HG03575 (cell line): ENCODE measurements around the gene CROCC2.

Experiments
- ATAC-seq: cut with Tn5 transposase; IDR thresholded peaks from one replicate; pipeline ENCODE4 v1.9.1; 2021; ENCODE audit not compliant: unreplicated experiment, insufficient number of reproducible peaks, low FRiP score; ENCODE audit errors: extremely low read depth

CROCC2 gene

DNA sequence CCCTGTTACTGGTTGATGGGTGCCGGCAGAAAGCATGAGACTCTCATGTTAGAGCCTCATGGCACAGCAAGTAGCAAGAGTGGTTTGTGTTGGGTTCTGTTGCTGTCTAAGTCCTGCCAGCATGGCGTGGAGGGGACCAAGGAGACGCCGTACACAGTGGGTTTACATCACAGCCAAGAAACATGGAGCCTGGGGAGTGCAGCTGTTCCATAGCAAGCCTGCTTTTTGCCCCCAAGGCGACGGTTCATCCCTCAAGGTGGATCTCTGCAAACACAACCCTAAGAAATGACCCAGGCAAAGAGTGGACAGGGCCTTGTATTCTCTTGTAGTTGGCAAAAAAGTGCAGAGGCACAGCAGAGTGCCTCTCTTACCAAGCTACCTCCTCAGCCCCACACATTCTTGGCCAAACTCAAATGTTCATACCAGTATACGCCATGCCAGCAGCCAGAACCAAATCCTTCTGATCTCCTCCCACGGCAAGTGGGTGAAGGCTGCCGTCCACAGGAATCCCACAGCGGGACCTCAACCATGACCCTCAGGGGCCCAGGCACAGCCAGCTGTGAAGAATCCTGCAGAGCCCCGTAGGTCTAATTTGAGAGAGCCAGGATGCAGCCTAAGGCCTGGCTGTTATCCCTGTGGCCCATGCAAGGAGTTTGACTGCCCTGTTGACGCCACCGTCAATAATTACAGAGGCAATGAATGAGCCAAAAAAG lies 111.2 kb downstream of the CROCC2 start:
- no peak for ATAC-seq

DNA sequence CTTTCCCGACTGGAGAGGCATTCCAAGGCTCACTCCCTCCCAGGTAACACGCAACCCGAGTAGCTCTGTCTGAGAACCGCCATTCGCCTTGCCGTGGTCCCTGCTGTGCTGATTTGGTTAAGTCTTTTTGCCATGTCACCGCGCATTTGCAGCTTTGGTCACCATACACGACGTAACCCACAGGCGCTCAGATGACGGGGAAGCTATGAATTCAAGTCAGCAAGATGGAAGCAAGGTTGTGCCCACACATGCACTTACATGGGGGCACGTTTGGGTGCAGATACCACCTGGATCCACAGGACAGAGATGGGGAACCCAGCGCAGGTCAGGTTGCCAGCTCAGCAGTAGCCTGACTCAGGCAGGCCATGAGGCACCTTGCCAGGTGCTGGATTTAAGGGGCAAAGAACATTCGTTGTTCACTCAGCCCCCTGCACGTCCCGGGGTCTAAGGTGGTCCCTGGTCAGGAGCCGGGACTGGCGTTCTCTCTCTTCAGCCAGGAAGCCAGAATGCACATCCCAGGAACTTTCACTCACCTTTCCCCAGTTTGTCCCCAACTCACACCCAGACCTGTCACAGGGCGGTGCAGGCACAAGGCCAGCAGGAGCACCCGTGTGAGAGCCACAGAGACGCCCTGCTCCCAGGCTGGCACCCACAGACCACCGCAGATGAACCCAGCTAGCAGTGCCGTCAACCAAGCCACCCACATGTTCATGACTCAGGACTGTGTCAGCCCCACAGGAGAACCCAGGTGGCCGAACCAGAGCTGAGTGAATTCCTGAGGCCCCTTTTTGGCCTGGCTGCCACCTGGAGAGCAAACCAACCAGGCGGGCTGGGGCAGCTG lies 112.1 kb downstream of the CROCC2 start:
- no peak for ATAC-seq

DNA sequence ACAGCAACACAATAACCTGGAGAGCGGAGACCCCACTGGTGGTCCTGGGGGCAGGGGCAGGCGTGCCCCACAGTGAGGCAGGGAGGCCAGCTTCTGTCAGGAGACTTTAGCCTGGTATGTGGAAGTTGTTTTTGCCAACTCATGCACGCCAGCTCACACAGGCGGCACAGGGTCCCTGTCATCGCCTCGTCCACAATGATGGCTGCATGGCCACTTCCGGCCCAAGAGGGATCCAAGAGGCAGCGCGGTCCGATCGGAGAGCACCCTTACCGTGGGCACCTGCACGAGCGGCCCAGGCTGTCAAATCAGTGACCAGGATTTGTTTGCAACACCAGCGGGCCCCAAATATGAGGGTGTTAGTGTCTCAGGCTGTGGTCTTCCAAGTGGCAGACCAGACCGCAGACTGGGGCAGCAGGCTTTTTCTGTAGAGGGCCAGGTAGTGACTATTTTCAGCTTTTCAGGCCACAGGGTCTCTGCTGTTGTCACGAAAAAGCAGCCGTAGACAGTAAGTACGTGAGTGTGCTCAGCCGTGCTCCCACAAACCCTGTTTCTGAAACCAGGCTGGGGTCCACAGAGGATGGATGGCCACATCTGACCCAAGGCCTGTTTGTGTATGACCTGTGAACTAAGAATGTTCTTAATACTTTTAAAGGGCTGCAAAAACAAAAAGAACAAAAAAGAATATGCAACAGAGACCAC lies 113.5 kb downstream of the CROCC2 start:
- ATAC-seq = no peak

DNA sequence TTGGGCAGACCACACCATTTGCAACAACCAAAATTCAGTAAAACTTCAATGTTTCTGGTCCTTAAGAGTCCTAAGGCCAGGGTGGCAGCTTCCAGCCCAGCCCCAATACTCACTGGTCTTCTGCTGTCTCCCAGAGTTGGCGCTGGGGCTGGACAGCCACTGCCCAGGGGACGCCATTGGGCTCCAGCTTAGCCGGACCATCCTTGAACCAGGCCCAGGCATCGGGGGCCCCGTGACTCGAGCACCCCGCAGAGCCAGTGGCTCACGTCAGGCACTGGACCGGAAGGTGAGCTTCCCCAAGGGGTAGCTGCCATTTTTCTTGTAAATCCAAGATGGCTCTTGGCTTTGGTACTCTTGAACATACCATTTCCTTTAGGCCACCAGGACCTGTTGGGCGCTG lies 114.1 kb downstream of the CROCC2 start:
- no peak for ATAC-seq

DNA sequence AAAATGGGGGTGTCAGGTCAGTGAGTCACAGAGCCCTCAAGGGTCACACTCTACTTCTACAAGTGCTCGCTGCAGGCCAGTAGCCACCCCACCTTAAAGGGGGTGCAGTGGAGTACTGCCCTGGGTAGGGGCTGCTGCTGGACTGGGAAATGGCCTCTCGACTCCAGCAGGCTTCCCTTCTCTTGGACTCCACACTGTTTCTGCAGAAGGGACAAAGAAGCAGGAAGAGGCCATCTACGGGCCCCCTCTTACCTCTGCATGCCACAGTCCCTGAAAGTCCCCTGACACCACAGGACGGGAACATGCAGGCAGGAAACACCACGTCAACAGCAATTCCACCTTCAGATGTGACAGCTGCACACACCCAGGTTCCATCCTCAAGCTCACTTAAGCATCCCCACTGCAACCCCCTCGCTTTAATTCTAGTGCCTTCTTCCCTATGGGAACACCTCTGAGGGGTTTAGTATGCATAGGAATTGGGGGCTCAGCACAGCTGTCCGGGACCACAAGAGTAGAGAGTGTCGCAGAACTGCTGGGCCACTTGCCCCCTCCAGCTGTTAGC lies 114.6 kb downstream of the CROCC2 start:
- ATAC-seq = no peak

DNA sequence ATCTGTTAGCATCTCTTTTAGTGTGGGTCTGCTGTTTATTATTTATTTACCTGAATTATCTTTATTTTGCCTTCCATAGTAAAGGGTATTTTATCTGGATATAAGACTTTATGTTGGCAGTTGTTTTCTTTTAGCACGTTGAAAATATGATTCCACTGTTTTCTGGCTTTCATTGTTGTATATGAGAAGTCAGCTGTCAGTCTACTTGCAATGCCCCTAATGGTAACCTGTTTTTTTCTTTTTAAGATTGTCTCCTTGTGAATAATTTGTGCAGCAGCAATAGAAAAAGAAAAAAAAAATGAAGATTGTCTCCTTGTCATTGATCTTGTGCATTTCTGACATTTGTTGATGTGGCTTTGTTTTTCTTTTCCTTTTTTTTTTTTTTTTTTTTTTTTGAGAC lies 119.5 kb downstream of the CROCC2 start:
- no peak for ATAC-seq

DNA sequence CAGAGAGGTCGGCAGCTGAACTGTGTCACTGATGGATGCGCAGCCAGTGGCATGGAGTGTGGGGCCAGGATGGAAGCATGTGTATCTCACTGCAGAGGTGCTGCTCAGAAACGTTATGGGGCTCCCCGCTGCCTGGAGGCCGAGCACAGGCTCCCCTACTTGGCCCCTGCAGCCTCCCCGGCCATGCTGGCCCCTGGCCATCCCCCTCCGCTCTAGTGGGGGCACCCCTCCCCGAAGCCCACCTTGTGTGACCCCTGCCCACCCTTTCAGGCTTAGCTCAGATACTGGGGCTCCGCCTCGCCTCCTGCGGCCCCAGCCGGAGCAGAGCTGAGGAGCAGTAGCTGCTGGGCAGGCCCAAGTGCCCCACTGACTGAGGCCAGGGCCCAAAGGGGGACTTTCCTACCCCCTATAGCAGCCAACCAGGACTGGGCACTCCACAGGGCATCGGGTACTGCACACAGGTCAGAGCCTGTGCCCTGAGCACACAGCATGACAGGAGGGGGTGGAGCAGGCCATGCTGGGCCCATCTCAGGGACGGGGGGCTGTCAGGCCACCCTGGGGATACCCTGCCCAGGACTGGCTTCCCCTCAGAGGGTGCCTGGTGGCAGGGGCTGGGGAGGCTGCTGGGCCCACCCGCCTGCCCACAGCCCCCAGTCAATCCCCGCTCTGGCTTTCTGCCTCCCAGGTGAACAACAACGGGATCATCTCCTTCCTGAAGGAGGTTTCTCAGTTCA lies 123.6 kb downstream of the CROCC2 start:
- no peak for ATAC-seq

DNA sequence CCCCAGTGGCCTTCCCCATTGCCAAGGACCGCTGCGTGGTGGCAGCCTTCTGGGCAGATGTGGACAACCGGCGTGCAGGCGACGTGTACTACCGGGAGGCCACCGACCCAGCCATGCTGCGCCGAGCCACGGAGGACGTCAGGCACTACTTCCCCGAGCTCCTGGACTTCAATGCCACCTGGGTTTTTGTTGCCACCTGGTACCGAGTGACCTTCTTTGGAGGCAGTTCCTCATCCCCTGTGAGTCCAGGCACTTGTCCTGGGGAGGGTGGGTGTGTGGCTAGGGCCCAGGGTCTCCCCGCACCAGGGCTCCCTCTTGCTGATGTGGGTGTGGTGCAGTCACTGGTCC lies 124.2 kb downstream of the CROCC2 start:
- no peak for ATAC-seq

DNA sequence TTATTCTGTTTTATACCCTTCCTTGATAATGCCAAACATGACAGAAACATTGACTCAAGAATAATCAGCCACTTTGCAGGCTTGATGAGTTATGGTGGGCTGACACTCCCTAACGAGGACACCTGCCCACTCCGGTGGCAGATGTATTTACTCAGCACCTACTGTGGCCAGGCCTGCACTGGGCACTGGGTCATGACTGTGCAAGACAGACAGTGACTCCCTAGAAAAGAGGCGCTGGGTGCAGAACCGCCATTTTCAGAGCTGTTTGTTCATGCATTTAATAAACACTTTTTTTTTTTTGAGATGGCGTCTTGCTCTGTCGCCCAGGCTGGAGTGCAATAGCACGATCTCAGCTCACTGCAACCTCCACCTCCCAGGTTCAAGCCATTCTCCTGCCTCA lies 124.7 kb downstream of the CROCC2 start:
- no peak for ATAC-seq

DNA sequence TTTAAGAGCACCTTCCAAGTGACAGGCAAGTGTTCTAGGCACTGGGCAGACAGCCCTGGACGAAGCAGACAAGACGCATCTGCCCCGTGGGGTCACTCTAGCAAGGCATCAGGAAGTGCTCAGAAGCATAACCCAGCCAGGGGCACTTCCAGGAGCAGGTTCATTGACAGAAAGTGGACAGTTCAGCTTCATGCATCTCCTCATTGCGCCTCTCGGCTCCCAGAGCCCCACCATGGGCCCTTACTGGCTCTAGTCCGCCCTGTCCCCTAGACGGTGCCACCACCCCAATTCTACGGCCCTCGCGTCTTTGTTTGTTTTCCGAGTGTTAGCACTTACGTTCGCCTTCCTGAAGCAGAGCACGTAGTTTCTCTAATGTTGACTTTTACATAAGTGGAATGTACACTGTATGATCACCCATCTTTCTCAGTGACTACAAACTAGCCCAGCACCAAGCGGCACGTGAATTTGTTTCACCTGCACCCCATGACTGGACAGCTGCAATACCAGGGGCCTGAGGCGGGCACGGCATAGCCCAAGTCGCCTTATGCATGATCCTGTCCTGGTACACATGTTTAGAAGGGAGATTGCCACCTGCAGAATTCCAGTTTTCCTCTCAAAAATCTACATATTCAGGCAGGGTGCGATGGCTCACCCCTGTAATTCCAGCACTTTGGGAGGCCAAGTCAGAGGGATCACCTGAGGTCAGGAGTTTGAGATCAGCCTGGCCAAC lies 125.5 kb downstream of the CROCC2 start:
- no peak for ATAC-seq

DNA sequence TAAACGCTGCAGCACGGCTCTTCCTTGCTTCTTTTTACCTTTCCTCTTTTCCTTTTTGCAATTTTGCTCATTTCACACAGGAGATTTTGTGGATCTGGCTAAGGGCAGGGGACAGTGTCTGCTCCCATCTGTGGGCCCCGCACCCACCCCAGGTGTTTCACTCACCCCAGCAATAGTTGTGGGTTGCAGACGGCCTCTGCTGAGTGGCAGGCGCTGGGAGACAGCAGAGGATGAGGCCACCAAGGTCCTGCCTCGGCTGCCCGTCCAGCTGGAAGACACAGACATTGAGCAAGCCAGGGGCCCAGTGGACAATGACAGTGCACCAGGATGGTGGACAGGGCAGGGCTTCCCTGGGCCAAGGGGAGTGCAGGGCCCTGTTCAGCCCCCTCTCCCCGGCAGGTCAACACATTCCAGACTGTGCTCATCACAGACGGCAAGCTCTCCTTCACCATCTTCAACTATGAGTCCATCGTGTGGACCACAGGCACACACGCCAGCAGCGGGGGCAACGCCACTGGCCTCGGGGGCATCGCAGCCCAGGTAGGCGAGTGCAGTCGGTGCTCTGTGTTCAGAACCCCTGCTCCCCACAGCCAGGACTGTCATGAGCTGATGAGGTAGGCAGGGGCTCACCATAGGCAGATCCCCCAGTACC lies 127.3 kb downstream of the CROCC2 start:
- no peak for ATAC-seq

DNA sequence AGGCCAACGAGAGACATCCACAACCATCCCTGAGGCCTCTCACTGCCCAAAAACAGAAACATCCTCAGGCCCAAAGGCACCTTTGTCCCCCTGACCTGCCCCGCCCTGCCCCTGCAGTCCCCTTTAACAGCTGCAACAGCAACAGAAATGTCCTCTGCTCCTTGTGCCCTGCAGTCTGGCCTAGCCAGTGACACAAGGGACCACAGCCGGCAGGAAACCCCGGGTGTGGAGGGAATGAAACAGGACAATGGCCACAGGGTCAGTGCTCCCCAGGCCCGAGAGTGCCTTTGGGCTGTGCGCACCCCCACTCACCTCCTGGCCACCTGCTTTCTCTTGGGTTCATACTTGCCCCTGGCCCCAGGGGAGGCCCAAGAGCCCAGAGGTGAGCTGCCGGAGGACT lies 127.9 kb downstream of the CROCC2 start:
- ATAC-seq = no peak

DNA sequence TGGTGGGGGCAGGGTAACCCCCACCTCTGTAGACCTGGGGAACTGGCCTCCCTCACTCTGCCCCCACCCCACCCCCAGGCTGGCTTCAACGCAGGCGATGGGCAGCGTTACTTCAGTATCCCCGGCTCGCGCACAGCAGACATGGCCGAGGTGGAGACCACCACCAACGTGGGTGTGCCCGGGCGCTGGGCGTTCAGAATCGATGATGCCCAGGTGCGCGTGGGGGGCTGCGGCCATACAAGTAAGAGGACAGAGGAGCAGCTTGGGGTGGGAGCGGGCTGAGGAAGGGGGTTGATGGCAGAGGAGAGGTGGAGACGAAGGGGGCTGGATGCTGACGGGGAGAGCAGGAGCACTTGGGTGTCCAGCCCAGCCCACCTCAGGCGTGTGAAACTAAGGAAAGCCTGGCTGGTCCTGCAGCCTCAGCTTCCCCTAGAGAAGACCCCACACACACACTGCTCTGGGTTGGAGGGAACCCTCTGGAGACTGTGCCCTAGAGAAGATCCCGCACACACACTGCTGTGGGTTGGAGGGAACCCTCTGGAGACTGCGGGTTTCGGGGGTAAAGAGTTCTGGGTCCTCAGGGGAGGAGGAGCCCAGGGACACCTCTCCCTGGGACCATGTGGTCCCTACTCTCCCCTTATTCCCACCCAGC lies 128.5 kb downstream of the CROCC2 start:
- ATAC-seq = no peak

DNA sequence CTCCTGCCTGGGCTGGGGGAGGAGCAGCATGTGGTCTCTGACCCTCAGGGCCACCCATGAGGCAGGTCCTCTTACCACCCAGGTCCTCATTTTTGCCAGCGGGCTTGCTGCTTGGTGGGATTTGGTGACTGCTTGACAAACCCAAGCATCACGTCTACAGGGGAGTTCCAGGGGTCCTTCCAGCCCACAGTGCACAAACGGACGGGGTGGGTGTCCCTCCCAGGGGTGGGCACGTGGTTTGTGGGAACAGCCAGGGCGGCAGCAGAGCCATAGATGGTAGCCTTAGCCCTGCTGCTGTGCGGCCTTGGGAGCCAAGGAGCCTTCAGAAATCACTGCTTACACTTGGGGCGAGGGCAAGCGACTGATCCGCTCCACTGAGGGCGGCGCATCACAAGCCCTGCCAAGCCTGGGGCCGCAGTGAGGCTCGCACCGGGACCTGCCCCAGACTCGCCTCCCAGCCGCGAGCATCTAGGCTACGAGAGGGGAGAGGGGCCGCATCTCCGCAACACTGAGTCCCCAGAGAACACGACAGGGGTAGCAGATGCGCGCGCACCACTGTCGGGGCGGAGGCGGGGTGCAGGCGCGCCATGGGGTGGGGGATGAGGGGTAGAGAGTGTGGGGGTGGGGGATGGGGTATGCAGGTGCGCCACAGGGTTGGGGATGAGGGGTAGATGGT lies 129.1 kb downstream of the CROCC2 start:
- ATAC-seq = no peak

DNA sequence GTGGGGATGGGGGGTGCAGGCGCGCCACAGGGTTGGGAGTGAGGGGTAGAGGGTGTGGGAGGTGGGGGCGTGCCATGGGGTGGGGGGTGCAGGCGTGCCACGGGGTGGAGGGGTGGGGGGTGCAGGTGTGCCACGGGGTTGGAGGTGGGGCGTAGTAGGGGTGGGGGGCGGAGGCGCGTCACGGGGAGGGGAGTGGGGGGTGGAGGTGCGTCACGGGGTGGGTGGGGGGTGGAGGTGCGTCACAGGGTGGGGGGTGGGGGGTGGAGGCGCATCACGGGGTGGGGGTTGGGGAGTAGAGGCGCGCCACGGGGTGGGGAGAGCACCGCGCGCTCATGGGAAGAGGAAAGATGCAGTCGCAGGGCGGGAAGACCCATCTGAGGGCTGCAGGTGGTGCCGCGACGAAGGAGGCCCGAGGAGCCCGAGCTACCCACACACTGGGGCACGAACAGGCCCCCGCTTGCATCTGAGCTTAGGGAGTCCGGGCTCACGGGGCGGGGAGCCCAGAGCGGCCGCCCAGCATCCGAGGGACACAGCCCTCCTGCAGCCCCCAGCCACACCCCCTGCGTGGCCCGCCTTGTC lies 129.8 kb downstream of the CROCC2 start:
- no peak for ATAC-seq

DNA sequence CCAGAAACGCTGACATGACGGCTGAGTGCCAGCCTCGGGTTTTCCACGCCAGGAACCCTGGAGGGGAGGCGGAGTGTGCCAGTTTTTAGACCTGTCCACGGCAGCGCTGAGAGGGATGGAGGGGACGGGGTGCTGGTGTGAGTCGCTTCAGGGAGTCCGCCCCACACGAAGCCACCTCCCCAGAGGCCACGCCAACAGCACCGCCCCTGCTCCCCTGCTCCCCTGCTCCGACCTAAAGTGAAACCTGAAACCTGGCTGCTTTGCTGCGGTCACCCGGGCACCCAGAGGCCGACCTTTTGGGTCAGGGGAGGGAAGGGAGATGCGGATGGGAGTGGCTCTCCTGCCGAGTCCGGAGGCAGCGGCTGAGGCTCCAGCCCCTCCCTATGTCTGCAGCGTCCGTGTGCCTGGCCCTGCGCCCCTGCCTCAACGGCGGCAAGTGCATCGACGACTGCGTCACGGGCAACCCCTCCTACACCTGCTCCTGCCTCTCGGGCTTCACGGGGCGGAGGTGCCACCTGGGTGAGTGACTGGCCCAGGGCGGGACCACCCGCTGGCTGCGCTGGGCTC lies 130.3 kb downstream of the CROCC2 start:
- ATAC-seq = no peak
